GM19351 (cell line): ENCODE measurements around the gene ADAM23.

Source experiments
- ATAC-seq: cut with Tn5 transposase; IDR thresholded peaks from one replicate; pipeline ENCODE4 v1.9.1; 2021; ENCODE audit warnings: mild to moderate bottlenecking, moderate library complexity; ENCODE audit not compliant: unreplicated experiment

The ADAM23 gene

GRCh38 chr2:206442474-206442832 is 879 bp upstream of the ADAM23 start:
- ATAC-seq, result no peak

GRCh38 chr2:206443735-206444527 is 599 bp downstream of the ADAM23 start:
- peak; percentile 53 for ATAC-seq

GRCh38 chr2:206445948-206446347 is 2.6 kb downstream of the ADAM23 start:
- ATAC-seq, result peak; percentile 28

- peak; percentile 70 for ATAC-seq
Measured at GRCh38 chr2:206452242-206452641, 8.9 kb downstream of the ADAM23 start.

- no peak for ATAC-seq
Measured at GRCh38 chr2:206452750-206453149, 9.4 kb downstream of the ADAM23 start.

GRCh38 chr2:206456078-206456754 is 12.9 kb downstream of the ADAM23 start:
- ATAC-seq, result no peak

- ATAC-seq, result peak; percentile 89
Measured at GRCh38 chr2:206457188-206457634, 13.9 kb downstream of the ADAM23 start.

- ATAC-seq, result no peak
Measured at GRCh38 chr2:206462240-206462854, 19.0 kb downstream of the ADAM23 start.

GRCh38 chr2:206463685-206464084 is 20.4 kb downstream of the ADAM23 start:
- ATAC-seq, result no peak

- ATAC-seq, result no peak
Measured at GRCh38 chr2:206464597-206464996, 21.3 kb downstream of the ADAM23 start.

GRCh38 chr2:206471524-206472062 is 28.3 kb downstream of the ADAM23 start:
- peak; percentile 81 for ATAC-seq

GRCh38 chr2:206472094-206472493 is 28.8 kb downstream of the ADAM23 start:
- peak; percentile 57 for ATAC-seq

GRCh38 chr2:206474099-206474498 is 30.8 kb downstream of the ADAM23 start:
- ATAC-seq, result no peak

- no peak for ATAC-seq
Measured at GRCh38 chr2:206477296-206477695, 34.0 kb downstream of the ADAM23 start.

GRCh38 chr2:206478340-206478739 is 35.0 kb downstream of the ADAM23 start:
- ATAC-seq, result no peak

- ATAC-seq, result no peak
Measured at GRCh38 chr2:206480161-206480560, 36.8 kb downstream of the ADAM23 start.

- no peak for ATAC-seq
Measured at GRCh38 chr2:206480620-206481019, 37.3 kb downstream of the ADAM23 start.

GRCh38 chr2:206481056-206481455 is 37.7 kb downstream of the ADAM23 start:
- no peak for ATAC-seq

- ATAC-seq, result no peak
Measured at GRCh38 chr2:206482123-206482522, 38.8 kb downstream of the ADAM23 start.

GRCh38 chr2:206482633-206483032 is 39.3 kb downstream of the ADAM23 start:
- ATAC-seq, result no peak

GRCh38 chr2:206488053-206488452 is 44.7 kb downstream of the ADAM23 start:
- ATAC-seq, result no peak

GRCh38 chr2:206488623-206489022 is 45.3 kb downstream of the ADAM23 start:
- ATAC-seq, result no peak
